HuH-7 (cell line): ENCODE data around the gene UBE2I.

Experiments used
- DNase-seq: peaks from one replicate; pipeline ENCODE4 v3.0.0; 2011; ENCODE audit warnings: low spot score

Gene UBE2I

GRCh38 chr16:1361685-1362360, 52.4 kb downstream of the UBE2I start:
- DNase-seq: no peak

GRCh38 chr16:1362807-1363206, 53.4 kb downstream of the UBE2I start:
- DNase-seq: no peak

- peak; percentile 84 for DNase-seq
Measured at GRCh38 chr16:1363501-1364041, 54.1 kb downstream of the UBE2I start.

GRCh38 chr16:1364510-1364909, 55.1 kb downstream of the UBE2I start:
- DNase-seq: no peak

GRCh38 chr16:1366060-1366711, 56.8 kb downstream of the UBE2I start:
- no peak for DNase-seq

GRCh38 chr16:1366712-1367299, 57.4 kb downstream of the UBE2I start:
- no peak for DNase-seq

GRCh38 chr16:1367486-1368174, 58.2 kb downstream of the UBE2I start:
- DNase-seq: no peak

GRCh38 chr16:1371054-1371978, 61.9 kb downstream of the UBE2I start:
- DNase-seq: no peak

- no peak for DNase-seq
Measured at GRCh38 chr16:1372292-1372950, 63.0 kb downstream of the UBE2I start.

- no peak for DNase-seq
Measured at GRCh38 chr16:1374418-1375297, 65.2 kb downstream of the UBE2I start.

GRCh38 chr16:1375298-1375640, 65.8 kb downstream of the UBE2I start:
- no peak for DNase-seq

GRCh38 chr16:1375741-1376410, 66.4 kb downstream of the UBE2I start:
- no peak for DNase-seq
